ENCODE data around the gene OR13C9.

Gene OR13C9

DNA sequence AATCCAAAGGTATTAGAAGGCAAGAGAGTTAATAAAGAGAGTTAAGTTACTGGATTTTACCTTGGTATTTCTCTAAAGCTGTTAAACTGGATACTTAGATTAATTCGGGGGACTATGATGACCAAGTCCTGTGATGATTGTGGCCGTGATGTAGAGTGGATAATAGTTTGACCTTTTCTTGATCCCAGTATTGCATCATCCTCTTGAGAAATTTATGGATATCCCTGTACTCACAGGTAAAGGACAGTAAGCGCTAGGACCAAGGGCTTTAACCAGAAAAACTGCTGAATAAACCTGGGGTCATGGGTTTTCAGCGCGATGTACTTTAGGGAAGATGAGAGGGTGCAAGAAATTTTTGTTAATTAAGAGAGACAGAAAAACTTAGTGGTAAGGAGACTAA, 40.7 kb downstream of the OR13C9 start:
- TF ChIP-seq ZNF292 (tag by site-specific recombination; IDR thresholded peaks at IDR 0.05; ENCODE audit: borderline replicate concordance, low read depth): no peak
- no peak for TF ChIP-seq ZNF670 (tag by site-specific recombination; IDR thresholded peaks at IDR 0.05; ENCODE audit: low read depth)
- no peak for TF ChIP-seq ZSCAN16 (tag by site-specific recombination; IDR thresholded peaks at IDR 0.05)
- no peak for TF ChIP-seq ZNF561 (tag by site-specific recombination; IDR thresholded peaks at IDR 0.05; ENCODE audit: borderline replicate concordance)
- TF ChIP-seq, protein P1, sequence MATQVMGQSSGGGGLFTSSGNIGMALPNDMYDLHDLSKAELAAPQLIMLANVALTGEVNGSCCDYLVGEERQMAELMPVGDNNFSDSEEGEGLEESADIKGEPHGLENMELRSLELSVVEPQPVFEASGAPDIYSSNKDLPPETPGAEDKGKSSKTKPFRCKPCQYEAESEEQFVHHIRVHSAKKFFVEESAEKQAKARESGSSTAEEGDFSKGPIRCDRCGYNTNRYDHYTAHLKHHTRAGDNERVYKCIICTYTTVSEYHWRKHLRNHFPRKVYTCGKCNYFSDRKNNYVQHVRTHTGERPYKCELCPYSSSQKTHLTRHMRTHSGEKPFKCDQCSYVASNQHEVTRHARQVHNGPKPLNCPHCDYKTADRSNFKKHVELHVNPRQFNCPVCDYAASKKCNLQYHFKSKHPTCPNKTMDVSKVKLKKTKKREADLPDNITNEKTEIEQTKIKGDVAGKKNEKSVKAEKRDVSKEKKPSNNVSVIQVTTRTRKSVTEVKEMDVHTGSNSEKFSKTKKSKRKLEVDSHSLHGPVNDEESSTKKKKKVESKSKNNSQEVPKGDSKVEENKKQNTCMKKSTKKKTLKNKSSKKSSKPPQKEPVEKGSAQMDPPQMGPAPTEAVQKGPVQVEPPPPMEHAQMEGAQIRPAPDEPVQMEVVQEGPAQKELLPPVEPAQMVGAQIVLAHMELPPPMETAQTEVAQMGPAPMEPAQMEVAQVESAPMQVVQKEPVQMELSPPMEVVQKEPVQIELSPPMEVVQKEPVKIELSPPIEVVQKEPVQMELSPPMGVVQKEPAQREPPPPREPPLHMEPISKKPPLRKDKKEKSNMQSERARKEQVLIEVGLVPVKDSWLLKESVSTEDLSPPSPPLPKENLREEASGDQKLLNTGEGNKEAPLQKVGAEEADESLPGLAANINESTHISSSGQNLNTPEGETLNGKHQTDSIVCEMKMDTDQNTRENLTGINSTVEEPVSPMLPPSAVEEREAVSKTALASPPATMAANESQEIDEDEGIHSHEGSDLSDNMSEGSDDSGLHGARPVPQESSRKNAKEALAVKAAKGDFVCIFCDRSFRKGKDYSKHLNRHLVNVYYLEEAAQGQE (tag by site-specific recombination; IDR thresholded peaks at IDR 0.05): no peak
- TF ChIP-seq ZNF37A (tag by site-specific recombination; IDR thresholded peaks at IDR 0.05): no peak
- no peak for TF ChIP-seq RBAK (tag by site-specific recombination; IDR thresholded peaks at IDR 0.05)
- TF ChIP-seq MYNN (tag by site-specific recombination; IDR thresholded peaks at IDR 0.05; ENCODE audit: borderline replicate concordance): no peak
- no peak for TF ChIP-seq ZNF2 (tag by site-specific recombination; IDR thresholded peaks at IDR 0.05)
- TF ChIP-seq, protein P2, sequence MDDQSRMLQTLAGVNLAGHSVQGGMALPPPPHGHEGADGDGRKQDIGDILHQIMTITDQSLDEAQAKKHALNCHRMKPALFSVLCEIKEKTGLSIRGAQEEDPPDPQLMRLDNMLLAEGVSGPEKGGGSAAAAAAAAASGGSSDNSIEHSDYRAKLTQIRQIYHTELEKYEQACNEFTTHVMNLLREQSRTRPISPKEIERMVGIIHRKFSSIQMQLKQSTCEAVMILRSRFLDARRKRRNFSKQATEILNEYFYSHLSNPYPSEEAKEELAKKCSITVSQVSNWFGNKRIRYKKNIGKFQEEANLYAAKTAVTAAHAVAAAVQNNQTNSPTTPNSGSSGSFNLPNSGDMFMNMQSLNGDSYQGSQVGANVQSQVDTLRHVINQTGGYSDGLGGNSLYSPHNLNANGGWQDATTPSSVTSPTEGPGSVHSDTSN (CRISPR knock-in tag; IDR thresholded peaks at IDR 0.05): no peak
- TF ChIP-seq ZNF660 (tag by site-specific recombination; IDR thresholded peaks at IDR 0.05): no peak
- no peak for TF ChIP-seq ZNF324 (tag by site-specific recombination; IDR thresholded peaks at IDR 0.05)
- no peak for TF ChIP-seq PRDM1 (tag by site-specific recombination; IDR thresholded peaks at IDR 0.05)
- no peak for TF ChIP-seq ZFP37 (tag by site-specific recombination; IDR thresholded peaks at IDR 0.05)
- no peak for TF ChIP-seq KLF9 (tag by site-specific recombination; IDR thresholded peaks at IDR 0.05; ENCODE audit: low read depth)
- Histone ChIP-seq H3K4me1 (ENCODE audit: control insufficient read depth, insufficient read depth, low read length) (no peaks in the 10 kb centered on the region), H3K36me3 (ENCODE audit: control insufficient read depth in 2 of 2, insufficient read depth in 1 of 2, low read length in 2 of 2) (no peaks in the 10 kb centered on the region), H3K27ac (ENCODE audit: extremely low read depth, low read depth, low read length) (no peak overlapping the region), H3K9me3 (ENCODE audit: control insufficient read depth, insufficient read depth, low read depth, low read length) (no peaks in the 10 kb centered on the region), H3K4me3 (ENCODE audit: low read depth, low read length) (no peak overlapping the region)
- CTCF ChIA-PET: no interaction called here
- POLR2A ChIA-PET: no interaction called here

DNA sequence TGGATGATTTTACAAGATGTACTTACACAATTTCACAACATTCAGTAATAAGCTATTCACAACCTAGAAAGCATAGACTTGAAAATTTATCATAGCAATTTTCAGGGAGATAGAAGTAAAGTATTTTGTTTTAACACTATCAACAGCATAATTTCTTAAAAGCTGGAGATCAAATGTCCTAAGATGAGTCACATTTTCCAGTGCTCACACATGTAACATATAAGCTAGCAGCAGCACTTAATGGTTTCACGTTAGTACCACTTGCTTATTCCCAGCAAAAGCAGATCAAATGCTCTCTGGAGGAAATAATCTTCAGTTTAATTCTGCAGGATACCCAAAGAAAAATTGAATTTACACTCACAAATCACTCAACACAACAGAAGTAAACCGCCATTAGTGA, 42.5 kb downstream of the OR13C9 start:
- H3K36me3 ChIP-seq (ENCODE audit: control insufficient read depth in 2 of 2, insufficient read depth in 1 of 2, low read length in 2 of 2): no peaks in the 10 kb centered on the region
- CTCF ChIA-PET: no interaction called here
- H3K4me3 ChIP-seq (ENCODE audit: low read depth, low read length): no peak overlapping the region
- no peaks in the 10 kb centered on the region for H3K4me1 ChIP-seq (ENCODE audit: control insufficient read depth, insufficient read depth, low read length)
- POLR2A ChIA-PET: no interaction called here
- TF ChIP-seq ZNF140 (tag by site-specific recombination; IDR thresholded peaks at IDR 0.05) (no peak), ZNF747 (tag by site-specific recombination; IDR thresholded peaks at IDR 0.05) (no peak), ZNF571 (tag by site-specific recombination; IDR thresholded peaks at IDR 0.05) (no peak), ZBTB8A (tag by site-specific recombination; IDR thresholded peaks at IDR 0.05) (no peak), ZNF223 (tag by site-specific recombination; IDR thresholded peaks at IDR 0.05) (no peak), ZNF701 (tag by site-specific recombination; IDR thresholded peaks at IDR 0.05) (no peak), SP7 (tag by site-specific recombination; IDR thresholded peaks at IDR 0.05) (no peak), ZNF830 (tag by site-specific recombination; IDR thresholded peaks at IDR 0.05; ENCODE audit: low read depth) (no peak), ZNF530 (tag by site-specific recombination; IDR thresholded peaks at IDR 0.05; ENCODE audit: low read depth) (no peak), ZNF24 (tag by site-specific recombination; IDR thresholded peaks at IDR 0.05) (no peak), ZNF791 (tag by site-specific recombination; IDR thresholded peaks at IDR 0.05) (no peak), ZNF335 (tag by site-specific recombination; conservative IDR thresholded peaks at IDR 0.05) (no peak), ZNF341 (tag by site-specific recombination; IDR thresholded peaks at IDR 0.05; ENCODE audit: low read depth) (no peak)
- no peaks in the 10 kb centered on the region for H3K9me3 ChIP-seq (ENCODE audit: control insufficient read depth, insufficient read depth, low read depth, low read length)
- H3K27ac ChIP-seq (ENCODE audit: extremely low read depth, low read depth, low read length): no peak overlapping the region

All from HEK293 (cell line).